HG03066 (cell line): Measurements from ENCODE around the gene NEO1.

Experiments
- ATAC-seq: cut with Tn5 transposase; IDR thresholded peaks from one replicate; pipeline ENCODE4 v1.9.1; 2021; ENCODE audit warnings: low read depth; ENCODE audit not compliant: unreplicated experiment

The NEO1 gene

GRCh38 chr15:73325191-73325861, 273.1 kb downstream of the NEO1 start:
- ATAC-seq: no peak

DNA sequence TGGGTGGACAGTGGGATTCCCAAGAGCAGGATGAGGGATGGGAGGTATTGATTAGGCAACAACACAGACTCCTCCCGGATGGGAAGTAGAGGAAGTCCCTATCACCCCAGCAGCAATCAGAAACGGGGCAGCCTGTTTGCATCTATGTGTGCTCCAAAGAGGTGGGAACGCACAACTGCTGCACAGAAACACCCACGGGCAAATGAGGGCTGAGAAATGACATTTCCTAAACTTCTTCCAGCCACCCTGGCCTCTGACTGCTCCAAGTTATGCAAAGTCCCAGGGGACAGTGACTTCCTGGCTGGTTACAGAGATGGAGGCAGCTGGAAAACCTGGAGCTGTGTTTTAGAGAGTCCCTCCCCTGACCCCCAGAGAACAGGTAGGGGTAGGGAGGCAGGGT, 273.9 kb downstream of the NEO1 start:
- no peak for ATAC-seq

- ATAC-seq: no peak
These were observed 276.0 kb downstream of the NEO1 start for GRCh38 chr15:73328149-73328820.

GRCh38 chr15:73328981-73329380, 276.7 kb downstream of the NEO1 start:
- no peak for ATAC-seq

GRCh38 chr15:73329501-73330200, 277.4 kb downstream of the NEO1 start:
- ATAC-seq: no peak

DNA sequence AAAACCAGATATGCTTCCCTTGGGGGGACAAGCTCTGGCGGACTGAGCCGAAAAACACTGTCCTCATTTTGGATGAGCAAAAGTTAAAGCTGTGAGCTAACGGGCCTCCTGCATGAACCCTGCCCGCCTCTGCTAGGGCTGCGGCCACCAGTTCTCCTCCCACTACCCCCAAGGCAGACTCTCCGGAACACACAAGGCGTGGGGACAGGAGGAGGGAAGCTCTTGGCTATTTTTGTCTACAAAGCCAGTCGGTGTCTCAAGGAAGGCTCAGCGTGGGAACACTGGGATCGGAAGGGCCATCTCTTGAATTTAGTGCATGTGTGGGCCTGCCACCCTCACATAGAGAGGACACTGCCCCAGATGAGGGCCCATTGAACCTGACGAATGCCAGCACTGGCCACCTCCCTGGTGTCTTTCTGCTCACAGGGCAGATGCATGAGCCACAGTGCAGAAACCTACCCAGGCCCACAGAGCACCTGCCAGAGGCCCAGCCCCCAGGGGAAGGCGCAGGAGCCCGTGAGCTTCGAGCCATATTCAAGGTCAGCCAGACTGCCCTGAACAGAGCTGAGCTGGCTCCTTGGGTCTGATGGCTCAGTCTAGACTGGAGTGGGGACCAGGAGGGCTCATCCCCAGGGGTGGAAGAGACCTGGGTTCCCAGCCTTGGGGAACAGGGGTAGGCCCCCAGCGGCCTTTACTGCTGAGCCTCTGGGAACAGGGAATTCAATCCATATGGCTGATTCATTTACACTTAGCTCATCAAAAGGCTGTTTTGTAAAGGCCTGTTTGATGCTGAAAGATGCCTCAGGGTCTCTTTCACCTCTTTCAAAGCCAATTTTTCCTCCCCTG, 278.2 kb downstream of the NEO1 start:
- no peak for ATAC-seq

GRCh38 chr15:73331501-73331900, 279.2 kb downstream of the NEO1 start:
- ATAC-seq: no peak

DNA sequence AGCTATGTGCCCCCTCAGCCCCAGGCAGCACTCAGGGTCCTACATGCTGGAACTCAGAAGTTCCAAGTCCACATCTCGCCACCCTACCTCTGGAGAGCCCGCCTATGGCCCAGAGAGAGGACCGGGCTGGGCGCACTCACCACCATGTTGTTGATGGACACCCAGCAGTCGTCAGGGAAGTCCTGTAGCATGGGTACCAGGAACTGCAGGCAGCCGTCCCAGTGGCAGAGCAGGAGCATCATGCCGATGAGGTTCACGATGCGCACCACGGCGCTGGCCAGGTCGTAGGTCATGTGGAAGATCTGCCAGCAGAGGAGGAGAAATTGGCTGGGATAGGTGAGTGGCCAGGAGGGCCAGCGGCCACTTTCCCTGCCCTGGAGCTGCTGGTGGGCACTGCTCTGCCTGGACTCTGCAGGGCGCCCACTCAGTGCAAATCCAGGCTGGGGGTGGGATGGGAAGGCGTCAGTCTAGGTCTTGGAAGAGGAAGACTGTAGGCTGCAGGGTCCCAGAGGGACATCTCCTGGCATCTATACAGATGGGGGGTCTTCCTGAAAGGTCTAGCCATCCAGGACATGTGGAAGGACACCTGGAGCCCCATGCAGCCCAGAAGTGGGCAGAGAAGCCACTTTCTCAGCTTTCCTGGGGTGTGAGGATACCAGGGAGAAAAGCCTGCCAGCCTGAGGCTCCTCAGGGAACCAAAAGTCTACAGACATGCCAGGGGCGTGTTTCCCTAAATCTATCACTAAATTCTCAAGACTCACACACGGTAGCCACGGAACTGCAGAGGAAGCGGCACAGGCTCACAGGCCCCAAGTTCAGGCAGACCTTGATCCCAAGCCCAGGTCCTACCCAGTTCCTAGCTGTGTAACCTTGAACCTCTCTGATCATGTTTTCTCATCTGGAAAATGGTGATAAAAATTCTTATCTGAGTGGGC, 280.0 kb downstream of the NEO1 start:
- ATAC-seq: no peak

DNA sequence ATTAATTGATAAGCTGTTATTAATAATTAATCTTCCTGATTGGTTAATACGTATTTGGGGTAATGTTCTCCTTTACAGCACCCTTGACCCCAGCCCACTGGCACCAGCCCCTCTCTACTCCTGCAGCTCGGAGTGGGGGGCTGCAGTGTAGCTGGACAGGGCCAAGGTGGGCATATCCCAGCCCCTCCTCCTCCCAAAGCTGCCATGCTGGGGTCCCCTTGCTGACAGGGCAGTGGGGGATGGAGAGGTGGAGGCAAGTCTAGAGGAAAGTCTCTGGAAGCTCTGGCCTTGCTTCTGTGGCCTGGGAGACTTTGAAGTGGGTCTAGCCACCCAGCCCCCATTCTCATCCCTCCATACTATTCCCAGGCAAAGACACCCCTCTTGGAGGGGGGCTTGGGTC, 280.7 kb downstream of the NEO1 start:
- ATAC-seq: no peak

DNA sequence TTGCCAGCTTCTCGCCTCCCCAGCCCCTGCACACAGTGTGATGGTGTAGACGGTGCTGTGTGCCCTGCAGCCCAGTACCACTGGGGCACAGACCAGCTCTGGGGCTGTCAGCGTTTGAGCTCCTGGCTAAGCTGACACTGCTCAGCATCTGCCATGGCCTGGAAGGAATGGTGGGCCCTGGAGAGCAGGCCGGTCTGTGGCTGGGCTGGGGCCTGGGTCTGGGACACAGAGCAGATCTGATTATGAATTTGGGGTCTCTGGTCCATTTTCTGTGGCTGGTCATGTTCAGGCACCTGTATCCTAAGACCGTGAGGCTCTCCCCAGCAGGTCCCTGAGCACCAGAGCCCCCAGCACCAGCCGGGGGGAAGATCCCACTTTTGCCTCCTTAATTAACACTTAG, 281.8 kb downstream of the NEO1 start:
- ATAC-seq: no peak

GRCh38 chr15:73335026-73335425, 282.8 kb downstream of the NEO1 start:
- no peak for ATAC-seq

DNA sequence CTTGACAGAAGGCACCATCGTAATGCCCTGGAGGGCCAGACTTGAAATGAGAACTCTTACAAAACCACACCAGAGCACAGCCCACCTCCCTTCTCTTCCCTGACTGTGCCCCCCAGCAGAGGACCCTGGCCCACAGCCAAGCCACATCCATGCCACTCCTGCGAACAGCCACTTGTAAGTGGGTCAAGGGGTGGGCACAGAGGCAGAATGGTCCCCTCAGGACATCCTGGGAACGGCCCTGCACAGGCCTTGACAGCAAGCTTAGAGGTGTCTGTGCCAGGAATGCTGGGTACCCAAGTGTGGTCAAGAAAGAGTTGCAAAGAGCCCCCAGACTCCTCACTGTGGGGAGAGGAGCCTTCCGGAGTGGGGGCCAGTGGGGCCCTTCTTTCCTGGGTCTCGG, 283.2 kb downstream of the NEO1 start:
- ATAC-seq: no peak

GRCh38 chr15:73336756-73337155, 284.5 kb downstream of the NEO1 start:
- no peak for ATAC-seq

GRCh38 chr15:73337187-73337586, 284.9 kb downstream of the NEO1 start:
- ATAC-seq: no peak

DNA sequence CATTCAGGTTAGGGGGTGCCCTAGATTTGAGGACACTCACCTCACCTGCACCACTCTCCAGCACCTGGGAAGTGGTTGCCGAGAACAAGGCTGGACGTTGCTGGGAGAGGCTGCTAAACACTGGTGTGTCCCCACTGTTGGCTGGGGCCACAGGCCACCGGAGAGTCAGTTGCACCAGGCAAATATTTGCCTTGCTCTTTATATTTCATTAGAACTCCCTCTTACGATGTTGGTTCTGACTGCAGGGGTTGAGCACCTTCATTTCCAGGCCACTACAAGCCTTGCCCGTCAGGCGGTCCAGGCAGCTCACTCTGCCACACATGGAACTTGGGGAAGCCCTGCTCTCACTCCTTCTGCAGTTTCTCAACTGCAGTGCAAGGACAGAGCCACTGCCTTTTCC, 285.8 kb downstream of the NEO1 start:
- ATAC-seq: no peak

GRCh38 chr15:73338606-73339374, 286.5 kb downstream of the NEO1 start:
- no peak for ATAC-seq

- no peak for ATAC-seq
These were observed 288.4 kb downstream of the NEO1 start for GRCh38 chr15:73340502-73341192.

- ATAC-seq: no peak
These were observed 289.8 kb downstream of the NEO1 start for GRCh38 chr15:73341886-73342600.
